ENCODE measurements around the gene ELL.

- TF ChIP-seq POLR2A (IDR thresholded peaks at IDR 0.05) (no peak), CTCF (IDR thresholded peaks at IDR 0.05) (no peak)
These were observed 98.4 kb downstream of the ELL start for GRCh38 chr19:18423258-18424020.
